NK-92 treated with Interleukin-12 subunit alpha and Interleukin-12 subunit beta, amount 100 ng/mL, for 24 hours (cell line): ENCODE results near the gene SEMA3F.

Source experiments
- DNase-seq: peaks from one replicate; lab custom pipeline; 2025; lab: John Stamatoyannopoulos, UW

Gene SEMA3F

GRCh38 chr3:50233176-50233575, 78.1 kb downstream of the SEMA3F start:
- no peak for DNase-seq

- peak; percentile 97 for DNase-seq
Observed at GRCh38 chr3:50235716-50236483, 80.8 kb downstream of the SEMA3F start, which contains the start of gene GNAI2. GNAI2 (plus strand) TSS chr3:50236204; CDS start chr3:50236336, 132 bp downstream.

- DNase-seq, result no peak
Observed at GRCh38 chr3:50236484-50237132, 81.5 kb downstream of the SEMA3F start.

GRCh38 chr3:50237133-50237651, 82.1 kb downstream of the SEMA3F start:
- DNase-seq, result no peak

- DNase-seq, result peak; percentile 69
Observed at GRCh38 chr3:50237754-50238548, 82.8 kb downstream of the SEMA3F start.

GRCh38 chr3:50238549-50239026, 83.5 kb downstream of the SEMA3F start:
- DNase-seq, result no peak
